Measurements from ENCODE around the gene SLC25A39. TPM values are rescaled to one million over a fixed set of nuclear protein-coding genes. Genes with fewer than 3 reads are reported as not detected.
A peak's percentile ranks its signal among the peaks of the same experiment; 100 is the strongest.
"Not testable (repeated sequence)": the region's sequence is repeated elsewhere in the genome, so short reads cannot be mapped to it uniquely, and the experiment has no call there.

Gene SLC25A39
- total RNA-seq, 3 donors from 2014 or later (not counting 1 experiment from before 2014, with no cell fraction given), result 82.4 to 105 (median 97.9) TPM

- Histone ChIP-seq H3K27me3 (ENCODE audit: control insufficient read depth, insufficient read depth, low read length) (no peaks in the 10 kb centered on the region), H3K27ac (ENCODE audit: low read length) (no peak overlapping the region), H3K9me3 (ENCODE audit: control insufficient read depth, insufficient read depth, low read length) (no peaks in the 10 kb centered on the region), H3K36me3 (ENCODE audit: control insufficient read depth, insufficient read depth, low read length) (no peaks in the 10 kb centered on the region), H3K4me1 (ENCODE audit: control insufficient read depth, insufficient read depth, low read length) (peaks cover 20% of the 10 kb centered on the region), H3K4me3 (ENCODE audit: low read length) (no peak overlapping the region)
- Mint-ChIP-seq H3K27ac (no peak overlapping the region), H3K4me3 (no peak overlapping the region), H3K27me3 (ENCODE audit: low read depth in 2 of 2) (no peaks in the 10 kb centered on the region), H3K9me3 (no peaks in the 10 kb centered on the region), H3K4me1 (peaks cover 6 to 10% of the 10 kb centered on the region in 2 donors), H3K36me3 (no peaks in the 10 kb centered on the region)
- WGBS (ENCODE audit: insufficient coverage), result 15% methylated on average over 7 of the region's 7 CpGs
- DNase-seq (peak; percentile 57 to 88), ATAC-seq (peak; percentile 39 to 56 (median 47))
- peak; percentile 81 for TF ChIP-seq CTCF (IDR thresholded peaks at IDR 0.05)
- intact Hi-C loops (cut with micrococcal nuclease), result loop anchor here (1.0 kb wide), 1 partner anchor 121 kb away; no protein-coding TSS in a partner anchor
Observed at GRCh38 chr17:44331249-44331760, 6.7 kb upstream of the SLC25A39 start.

DNA sequence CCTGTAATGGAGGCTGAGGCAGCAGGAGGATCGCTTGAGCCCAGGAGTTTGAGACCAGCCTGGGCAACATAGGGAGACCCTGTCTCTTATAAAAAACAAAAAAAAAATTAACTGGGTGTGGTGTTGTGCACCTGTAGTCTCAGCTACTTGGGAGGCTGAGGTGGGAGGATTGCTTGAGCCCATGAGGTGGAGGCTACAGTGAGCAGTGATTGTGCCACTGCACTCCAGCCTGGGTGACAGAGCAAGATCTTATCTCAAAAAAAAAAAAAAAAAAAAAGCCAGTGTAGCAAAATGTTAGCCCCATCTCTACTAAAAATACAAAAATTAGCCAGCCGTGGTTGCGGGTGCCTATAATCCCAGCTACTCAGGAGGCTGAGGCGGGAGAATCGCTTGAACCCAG is 5.6 kb upstream of the SLC25A39 start:
- ATAC-seq; intact Hi-C loops (cut with micrococcal nuclease): not testable (repeated sequence)

DNA sequence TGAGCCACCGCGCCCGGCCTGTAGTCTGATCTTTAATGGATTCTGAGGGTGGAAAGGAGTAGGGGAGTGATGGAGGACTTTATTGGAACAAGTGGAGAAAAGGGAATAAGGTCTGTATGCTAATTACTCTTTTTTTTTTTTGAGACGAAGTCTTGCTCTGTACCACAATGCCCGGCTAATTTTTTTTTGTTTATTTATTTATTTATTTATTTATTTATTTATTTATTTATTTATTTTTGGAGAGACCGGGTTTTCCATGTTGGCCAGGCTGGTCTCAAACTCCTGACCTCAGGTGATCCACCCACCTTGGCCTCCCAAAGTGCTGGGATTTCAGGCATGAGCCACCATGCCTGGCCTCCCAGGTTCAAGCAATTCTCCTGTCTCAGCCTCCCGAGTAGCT is 4.9 kb upstream of the SLC25A39 start:
- not testable (repeated sequence) for H3K27me3 ChIP-seq (ENCODE audit: control insufficient read depth, insufficient read depth, low read length); H3K27ac ChIP-seq (ENCODE audit: low read length); H3K4me3 Mint-ChIP-seq; H3K4me3 ChIP-seq (ENCODE audit: low read length); H3K27me3 Mint-ChIP-seq (ENCODE audit: low read depth in 2 of 2); ATAC-seq; H3K9me3 Mint-ChIP-seq; H3K27ac Mint-ChIP-seq; H3K36me3 Mint-ChIP-seq; H3K9me3 ChIP-seq (ENCODE audit: control insufficient read depth, insufficient read depth, low read length); DNase-seq; H3K36me3 ChIP-seq (ENCODE audit: control insufficient read depth, insufficient read depth, low read length)
- peaks cover 6 to 17% of the 10 kb centered on the region in 2 donors for H3K4me1 Mint-ChIP-seq
- 97% methylated on average over 5 of the region's 7 CpGs for WGBS (ENCODE audit: insufficient coverage)
- H3K4me1 ChIP-seq (ENCODE audit: control insufficient read depth, insufficient read depth, low read length), result peaks cover 32% of the 10 kb centered on the region
- intact Hi-C loops (cut with micrococcal nuclease), result loop anchor here (5.0 kb wide), 1 partner anchor 207 kb away; the partner anchor contains the start of gene HDAC5

More for the DNA sequence above, 5.6 kb upstream of the SLC25A39 start:
- not testable (repeated sequence) for H3K27me3 ChIP-seq (ENCODE audit: control insufficient read depth, insufficient read depth, low read length); H3K9me3 Mint-ChIP-seq; H3K4me3 ChIP-seq (ENCODE audit: low read length); H3K9me3 ChIP-seq (ENCODE audit: control insufficient read depth, insufficient read depth, low read length); H3K27me3 Mint-ChIP-seq (ENCODE audit: low read depth in 2 of 2); DNase-seq; H3K36me3 ChIP-seq (ENCODE audit: control insufficient read depth, insufficient read depth, low read length); H3K27ac ChIP-seq (ENCODE audit: low read length); H3K36me3 Mint-ChIP-seq; H3K27ac Mint-ChIP-seq; H3K4me3 Mint-ChIP-seq
- peaks cover 6 to 13% of the 10 kb centered on the region in 2 donors for H3K4me1 Mint-ChIP-seq
- peaks cover 30% of the 10 kb centered on the region for H3K4me1 ChIP-seq (ENCODE audit: control insufficient read depth, insufficient read depth, low read length)
- WGBS (ENCODE audit: insufficient coverage), result 88% methylated on average over 4 of the region's 5 CpGs

DNA sequence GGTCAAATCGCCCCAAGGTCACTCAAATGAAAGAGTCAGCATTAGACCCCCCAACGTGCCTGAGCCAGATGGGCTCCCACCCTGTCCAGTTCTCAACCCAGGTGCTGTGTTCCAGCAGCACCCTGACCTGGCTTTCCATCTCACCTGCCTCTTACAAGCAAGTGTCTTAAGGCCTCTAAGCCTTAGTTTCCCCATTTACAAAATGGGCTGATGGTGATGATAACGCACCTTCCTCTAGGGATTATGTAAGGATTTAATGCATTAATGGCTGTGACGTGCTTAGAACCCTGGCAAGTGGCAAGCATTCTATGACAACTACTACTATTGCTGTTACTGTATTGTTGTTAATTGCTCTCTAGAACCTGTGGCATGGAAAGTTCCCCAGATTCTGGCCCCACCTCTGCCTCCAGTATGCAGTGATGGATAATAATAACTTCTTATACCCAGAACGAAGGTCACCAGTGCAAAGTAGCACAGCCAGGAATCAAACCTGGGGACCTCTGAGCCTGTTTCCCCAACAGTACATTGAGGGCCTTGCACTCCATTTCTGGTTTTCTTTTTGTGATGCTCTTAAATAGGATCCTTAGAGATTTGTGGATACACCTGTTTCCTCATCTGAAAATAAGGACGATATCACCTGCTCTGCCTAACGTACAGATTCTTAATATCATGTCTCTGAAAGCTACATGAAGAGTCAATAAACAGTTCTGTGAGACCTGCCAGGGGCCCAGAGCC is 3.3 kb upstream of the SLC25A39 start:
- H3K27me3 Mint-ChIP-seq (ENCODE audit: low read depth in 2 of 2), result no peaks in the 10 kb centered on the region
- Histone ChIP-seq H3K36me3 (ENCODE audit: control insufficient read depth, insufficient read depth, low read length) (no peaks in the 10 kb centered on the region), H3K9me3 (ENCODE audit: control insufficient read depth, insufficient read depth, low read length) (no peaks in the 10 kb centered on the region), H3K4me1 (ENCODE audit: control insufficient read depth, insufficient read depth, low read length) (peaks cover 45% of the 10 kb centered on the region), H3K27ac (ENCODE audit: low read length) (no peak overlapping the region), H3K27me3 (ENCODE audit: control insufficient read depth, insufficient read depth, low read length) (no peaks in the 10 kb centered on the region), H3K4me3 (ENCODE audit: low read length) (no peak overlapping the region)
- no peak for ATAC-seq
- peaks cover 6 to 27% of the 10 kb centered on the region in 2 donors for H3K4me1 Mint-ChIP-seq
- intact Hi-C loops (cut with micrococcal nuclease), result loop anchor here (2.0 to 5.0 kb wide), 2 partner anchors 187 to 206 kb away; partner anchors contain the start of genes HDAC5 and HROB
- 83% methylated on average over 6 of the region's 7 CpGs for WGBS (ENCODE audit: insufficient coverage)
- peak overlapping the region; percentile 13 for H3K4me3 Mint-ChIP-seq
- H3K9me3 Mint-ChIP-seq, result no peaks in the 10 kb centered on the region
- H3K27ac Mint-ChIP-seq, result no peak overlapping the region
- no peak for DNase-seq
- H3K36me3 Mint-ChIP-seq, result no peaks in the 10 kb centered on the region
- TF ChIP-seq CTCF (IDR thresholded peaks at IDR 0.05), result no peak

Measured in natural killer cell (primary cell).